GM21786 (cell line): Measurements from ENCODE around the gene SLC6A12.
"Not testable (repeated sequence)": the region's sequence is repeated elsewhere in the genome, so short reads cannot be mapped to it uniquely, and the experiment has no call there.

Source experiments
- ATAC-seq: cut with Tn5 transposase; IDR thresholded peaks from one replicate; pipeline ENCODE4 v1.9.1; 2021; ENCODE audit not compliant: unreplicated experiment

The SLC6A12 gene

GRCh38 chr12:235967-236366 is 22.0 kb upstream of the SLC6A12 start:
- not testable (repeated sequence) for ATAC-seq

GRCh38 chr12:234891-235415 is 21.0 kb upstream of the SLC6A12 start:
- ATAC-seq, result no peak

GRCh38 chr12:234019-234418 is 20.1 kb upstream of the SLC6A12 start:
- ATAC-seq, result no peak

GRCh38 chr12:233615-233968 is 19.6 kb upstream of the SLC6A12 start:
- no peak for ATAC-seq

GRCh38 chr12:232731-233614 is 19.0 kb upstream of the SLC6A12 start:
- no peak for ATAC-seq

GRCh38 chr12:230925-231671 is 17.1 kb upstream of the SLC6A12 start:
- ATAC-seq, result no peak

GRCh38 chr12:229441-230191 is 15.7 kb upstream of the SLC6A12 start:
- ATAC-seq, result no peak

GRCh38 chr12:228846-229200 is 14.9 kb upstream of the SLC6A12 start:
- no peak for ATAC-seq

GRCh38 chr12:227923-228845 is 14.2 kb upstream of the SLC6A12 start:
- no peak for ATAC-seq

- no peak for ATAC-seq
Observed at GRCh38 chr12:227286-227915, 13.4 kb upstream of the SLC6A12 start.

GRCh38 chr12:226401-226800 is 12.4 kb upstream of the SLC6A12 start:
- ATAC-seq, result no peak

GRCh38 chr12:225012-225411 is 11.1 kb upstream of the SLC6A12 start:
- ATAC-seq, result no peak

- ATAC-seq, result no peak
Observed at GRCh38 chr12:224330-224729, 10.4 kb upstream of the SLC6A12 start.

GRCh38 chr12:223841-224240 is 9.9 kb upstream of the SLC6A12 start:
- ATAC-seq, result no peak

- no peak for ATAC-seq
Observed at GRCh38 chr12:221736-222135, 7.8 kb upstream of the SLC6A12 start.

GRCh38 chr12:220946-221550 is 7.1 kb upstream of the SLC6A12 start:
- ATAC-seq, result no peak

GRCh38 chr12:220491-220890 is 6.5 kb upstream of the SLC6A12 start:
- no peak for ATAC-seq

- ATAC-seq, result peak; percentile 64
Observed at GRCh38 chr12:219891-220352, 6.0 kb upstream of the SLC6A12 start.
